Measurements from ENCODE around the gene RPL27A.

RPL27A gene

GRCh38 chr11:8672346-8672745 lies 10.2 kb upstream of the RPL27A start:
- in situ Hi-C loops (cut with MboI; ENCODE audit: low sequenced_read_pairs) = no loop called here

GRCh38 chr11:8674859-8675258 lies 7.7 kb upstream of the RPL27A start:
- in situ Hi-C loops (cut with MboI; ENCODE audit: low sequenced_read_pairs) = no loop called here

- in situ Hi-C loops (cut with MboI; ENCODE audit: low sequenced_read_pairs) = no loop called here
Observed at GRCh38 chr11:8676458-8676857, 6.1 kb upstream of the RPL27A start.

GRCh38 chr11:8679006-8679405 lies 3.6 kb upstream of the RPL27A start:
- in situ Hi-C loops (cut with MboI; ENCODE audit: low sequenced_read_pairs) = no loop called here

- in situ Hi-C loops (cut with MboI; ENCODE audit: low sequenced_read_pairs) = no loop called here
Observed at GRCh38 chr11:8681837-8682302, 722 bp upstream of the RPL27A start.

- in situ Hi-C loops (cut with MboI; ENCODE audit: low sequenced_read_pairs) = no loop called here
Observed at GRCh38 chr11:8683115-8683807, 669 bp downstream of the RPL27A start.

- in situ Hi-C loops (cut with MboI; ENCODE audit: low sequenced_read_pairs) = no loop called here
Observed at GRCh38 chr11:8684600-8685290, 2.2 kb downstream of the RPL27A start.

- in situ Hi-C loops (cut with MboI; ENCODE audit: low sequenced_read_pairs) = no loop called here
Observed at GRCh38 chr11:8685306-8685705, 2.7 kb downstream of the RPL27A start.

GRCh38 chr11:8685820-8686219 lies 3.2 kb downstream of the RPL27A start:
- in situ Hi-C loops (cut with MboI; ENCODE audit: low sequenced_read_pairs) = no loop called here

- in situ Hi-C loops (cut with MboI; ENCODE audit: low sequenced_read_pairs) = no loop called here
Observed at GRCh38 chr11:8686325-8686724, 3.7 kb downstream of the RPL27A start.

- in situ Hi-C loops (cut with MboI; ENCODE audit: low sequenced_read_pairs) = no loop called here
Observed at GRCh38 chr11:8688414-8689362, 6.1 kb downstream of the RPL27A start.

GRCh38 chr11:8689726-8690255 lies 7.2 kb downstream of the RPL27A start:
- in situ Hi-C loops (cut with MboI; ENCODE audit: low sequenced_read_pairs) = no loop called here

- in situ Hi-C loops (cut with MboI; ENCODE audit: low sequenced_read_pairs) = no loop called here
Observed at GRCh38 chr11:8690374-8691342, 8.1 kb downstream of the RPL27A start.

- in situ Hi-C loops (cut with MboI; ENCODE audit: low sequenced_read_pairs) = no loop called here
Observed at GRCh38 chr11:8691601-8692000, 9.0 kb downstream of the RPL27A start.

GRCh38 chr11:8692417-8692816 lies 9.8 kb downstream of the RPL27A start:
- in situ Hi-C loops (cut with MboI; ENCODE audit: low sequenced_read_pairs) = no loop called here

GRCh38 chr11:8693010-8693551 lies 10.5 kb downstream of the RPL27A start:
- in situ Hi-C loops (cut with MboI; ENCODE audit: low sequenced_read_pairs) = no loop called here

- in situ Hi-C loops (cut with MboI; ENCODE audit: low sequenced_read_pairs) = no loop called here
Observed at GRCh38 chr11:8693555-8693954, 11.0 kb downstream of the RPL27A start.

GRCh38 chr11:8694137-8694536 lies 11.5 kb downstream of the RPL27A start:
- in situ Hi-C loops (cut with MboI; ENCODE audit: low sequenced_read_pairs) = no loop called here

- in situ Hi-C loops (cut with MboI; ENCODE audit: low sequenced_read_pairs) = no loop called here
Observed at GRCh38 chr11:8697054-8697453, 14.5 kb downstream of the RPL27A start.

- in situ Hi-C loops (cut with MboI; ENCODE audit: low sequenced_read_pairs) = no loop called here
Observed at GRCh38 chr11:8698379-8698851, 15.8 kb downstream of the RPL27A start.
